Activated CD4-positive, alpha-beta T cell treated with anti-CD3 and anti-CD28 coated beads for 4 hours (primary cell): ENCODE data around the gene USP32.
A peak's percentile ranks its signal among the peaks of the same experiment; 100 is the strongest.

Source experiments
- DNase-seq, 2 donors: peaks; one replicate each; pipeline ENCODE4 v3.0.0-alpha.2; 2020

The USP32 gene

DNA sequence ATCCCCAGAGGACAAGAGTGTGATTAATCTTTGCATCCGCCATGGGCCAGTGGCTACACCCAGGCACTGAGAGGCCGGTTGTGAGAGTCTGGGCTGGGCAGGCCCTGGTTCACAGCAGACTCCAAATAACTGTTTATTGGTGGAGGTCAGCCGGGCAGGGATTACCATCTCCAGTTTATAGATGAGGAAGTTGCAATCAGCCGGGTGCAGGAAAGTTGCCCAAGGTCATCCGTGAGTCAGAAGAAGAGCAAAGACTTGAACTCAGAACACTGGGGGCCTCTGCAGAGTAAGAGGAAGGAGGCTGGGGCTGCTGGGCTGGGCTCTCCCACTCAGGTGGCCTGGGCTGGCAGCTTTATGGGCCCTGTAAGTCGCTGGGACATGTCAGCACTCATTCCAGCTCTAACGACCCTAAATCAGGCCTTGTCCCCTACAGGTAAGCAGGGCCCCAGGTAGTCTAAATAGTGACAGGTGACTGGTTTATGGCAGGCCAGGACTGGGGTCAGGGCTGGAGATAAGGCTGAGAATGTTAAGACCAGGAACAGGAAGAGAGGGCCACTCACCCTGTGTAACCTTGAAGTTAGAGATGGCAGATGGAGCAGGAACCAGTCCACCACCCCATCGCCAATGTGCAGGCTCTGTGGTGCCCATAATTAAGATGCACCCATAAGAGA, 244.2 kb downstream of the USP32 start:
- no peak for DNase-seq

DNA sequence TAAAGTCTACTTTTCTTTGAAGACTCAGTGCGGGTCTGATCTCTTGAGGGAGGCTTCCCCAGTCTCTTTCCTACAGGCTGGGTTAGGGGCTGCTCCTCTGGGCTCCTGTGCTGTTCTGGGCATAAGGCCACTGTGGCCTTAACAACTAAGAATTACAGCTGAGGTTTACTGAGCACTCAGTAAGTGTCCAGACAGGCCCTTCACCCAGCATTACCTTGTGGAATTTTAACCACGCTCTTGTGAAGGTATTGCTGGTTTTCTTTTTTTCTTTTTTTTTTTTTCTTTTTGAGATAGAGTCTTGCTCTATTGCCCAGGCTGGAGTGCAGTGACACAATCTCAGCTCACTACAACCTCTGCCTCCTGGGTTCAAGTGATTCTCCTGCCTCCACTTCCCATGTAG, 245.7 kb downstream of the USP32 start:
- no peak for DNase-seq

DNA sequence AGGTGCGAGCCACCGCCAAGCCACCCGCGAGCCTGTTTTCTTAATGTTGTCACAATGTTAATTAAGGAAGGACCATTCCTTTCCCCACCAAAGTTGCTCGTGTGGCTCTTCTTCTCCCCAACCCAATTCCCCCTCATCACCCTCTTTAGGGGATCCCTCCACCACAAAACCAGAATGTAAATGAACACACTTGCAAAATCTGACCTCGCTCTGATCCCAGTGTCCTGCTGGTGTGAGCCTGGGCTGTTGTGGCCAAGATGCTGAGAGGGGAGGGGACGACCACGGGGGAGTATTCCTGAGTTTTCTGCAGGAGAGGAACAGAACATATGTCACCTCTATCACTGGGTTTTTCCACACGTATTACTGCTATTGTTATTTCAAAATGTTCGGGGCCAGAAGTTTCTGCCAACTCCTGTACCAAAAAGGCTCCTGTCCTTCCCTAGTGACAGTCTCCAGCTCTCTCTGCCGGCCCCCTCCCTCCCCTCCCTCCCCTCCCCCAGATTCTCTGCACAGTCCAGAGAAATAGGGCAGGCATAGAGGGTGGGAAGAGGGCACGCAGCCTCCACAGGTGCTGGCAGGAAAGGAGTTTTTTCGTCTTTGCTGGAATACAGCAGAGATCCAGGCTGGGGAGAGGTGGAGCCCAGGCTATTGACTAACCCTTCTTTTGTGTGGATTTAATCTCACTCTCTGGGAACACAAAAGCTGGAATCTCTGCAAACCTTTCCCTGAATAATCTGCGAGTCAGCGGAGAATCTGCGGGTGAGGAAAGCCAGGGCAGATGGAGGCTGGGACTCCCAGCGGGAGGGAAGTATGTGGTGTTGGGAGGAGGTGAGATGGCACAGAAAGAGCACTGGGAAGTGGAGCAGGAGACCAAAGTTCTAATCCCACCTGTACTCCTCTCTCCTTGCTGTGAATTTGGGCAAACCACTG, 246.7 kb downstream of the USP32 start:
- DNase-seq = no peak

DNA sequence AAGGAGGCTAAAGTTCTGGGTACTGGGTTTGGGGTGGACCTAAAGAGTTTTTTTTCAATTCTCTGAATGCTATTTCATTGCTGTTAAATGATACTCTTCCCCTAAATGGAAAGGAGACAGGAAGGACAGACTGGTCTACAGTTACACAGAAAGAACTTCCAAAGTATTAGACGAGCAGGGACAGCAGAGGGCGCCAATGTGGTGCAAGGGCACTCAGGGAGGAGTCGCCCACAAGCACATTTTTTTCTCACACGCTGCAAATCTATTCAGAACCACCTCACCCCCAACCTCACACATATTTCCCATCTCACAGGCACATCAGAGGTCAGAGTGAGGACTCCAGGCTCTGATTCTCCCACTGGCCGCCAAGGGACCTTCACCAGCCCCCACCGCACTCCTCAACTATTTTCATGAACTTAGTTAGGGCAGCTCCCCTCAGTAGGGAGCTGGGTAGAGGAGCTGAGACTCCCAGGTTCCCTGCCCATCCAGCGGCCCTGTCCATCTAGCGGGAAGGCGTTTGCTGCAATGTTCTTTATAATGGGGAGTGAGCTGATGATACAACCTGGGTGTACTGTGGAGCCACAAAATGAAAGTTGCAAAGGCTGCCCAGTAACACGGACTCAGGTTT, 248.9 kb downstream of the USP32 start:
- peak; percentile 73 to 78 for DNase-seq

DNA sequence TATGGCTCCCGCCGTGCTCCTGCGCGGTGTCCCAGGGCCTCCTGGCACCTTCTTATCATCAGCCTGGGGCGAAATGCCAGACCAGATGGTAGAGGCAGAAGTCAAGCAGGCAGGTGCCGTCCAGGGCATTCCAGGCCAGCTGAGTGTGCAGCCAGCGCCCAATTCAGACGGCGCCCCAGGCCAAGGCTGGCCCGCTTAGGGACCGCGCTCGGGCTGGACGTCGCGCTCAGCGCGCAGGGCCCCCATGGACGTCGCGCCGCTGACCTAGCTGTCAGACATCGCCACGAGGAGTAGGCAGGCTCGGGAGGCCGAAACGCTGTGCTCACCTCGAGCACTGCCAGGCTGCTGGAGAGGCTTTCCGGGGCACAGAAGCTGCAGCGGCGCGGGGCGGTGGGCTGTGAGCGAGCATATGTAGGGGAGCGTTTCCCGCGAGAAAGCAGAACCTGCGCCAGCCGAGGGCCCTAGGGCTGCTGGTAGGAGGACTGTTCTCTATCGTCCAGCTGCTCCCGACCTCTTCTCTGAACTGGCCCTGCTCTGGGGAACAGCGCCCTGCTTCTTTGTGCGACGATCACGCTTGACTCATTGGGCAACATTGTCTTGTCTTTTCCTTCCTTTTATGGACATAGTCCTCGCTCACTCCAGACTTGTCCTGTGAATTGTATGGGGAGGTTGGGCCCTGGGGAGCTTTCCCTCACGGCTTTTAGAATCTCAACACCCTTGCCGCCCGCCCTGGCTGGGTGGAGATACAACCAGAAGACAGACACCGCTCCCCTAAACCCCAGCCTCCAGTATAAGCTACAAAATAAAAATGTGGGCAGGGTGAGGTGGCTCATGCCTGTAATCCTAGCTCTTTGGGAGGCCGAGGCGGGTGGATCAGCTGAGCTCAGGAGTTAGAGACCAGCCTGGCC, 250.6 kb downstream of the USP32 start:
- DNase-seq = no peak

DNA sequence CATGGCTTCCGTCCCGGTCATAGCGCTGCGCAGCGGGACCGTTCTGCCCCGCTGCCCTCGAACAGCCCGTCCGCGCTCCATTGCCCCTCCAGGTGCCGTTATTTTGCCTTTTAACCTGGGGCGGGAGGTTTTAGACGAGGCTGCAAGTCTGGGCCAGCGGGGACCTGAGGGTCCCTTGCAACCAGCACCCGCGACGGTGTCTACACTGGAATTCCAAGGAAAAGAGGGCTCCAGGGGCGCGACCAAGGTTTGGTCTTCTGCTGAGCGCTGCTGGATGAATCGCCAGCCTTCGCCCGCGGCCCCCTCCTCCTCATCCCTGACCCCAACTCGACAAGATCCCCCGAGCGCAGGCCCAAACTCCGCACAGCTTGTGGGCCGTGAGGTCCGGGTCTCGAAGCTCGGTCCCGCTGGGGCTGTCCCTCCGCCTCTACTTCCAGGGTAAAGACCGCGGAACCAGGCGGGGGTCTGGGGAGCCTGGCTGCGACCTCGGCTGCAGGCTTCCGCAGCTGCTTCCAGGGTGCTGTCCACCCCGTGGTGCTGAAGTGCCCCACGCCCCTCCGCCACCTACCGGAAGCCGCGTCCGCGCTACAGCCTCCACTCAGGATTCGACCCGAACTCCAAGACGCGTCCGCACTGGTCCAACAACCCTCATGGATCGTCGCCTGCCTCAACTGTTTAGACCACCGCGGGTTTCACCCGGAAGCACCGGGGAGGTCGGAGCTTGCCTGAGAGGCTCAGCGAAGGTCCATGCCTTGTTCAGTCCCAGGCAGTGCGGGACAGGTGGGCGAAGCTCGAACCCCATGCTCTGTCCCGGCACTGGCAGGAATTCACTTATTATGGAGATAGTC, 252.3 kb downstream of the USP32 start:
- DNase-seq = peak; percentile 47 to 57

DNA sequence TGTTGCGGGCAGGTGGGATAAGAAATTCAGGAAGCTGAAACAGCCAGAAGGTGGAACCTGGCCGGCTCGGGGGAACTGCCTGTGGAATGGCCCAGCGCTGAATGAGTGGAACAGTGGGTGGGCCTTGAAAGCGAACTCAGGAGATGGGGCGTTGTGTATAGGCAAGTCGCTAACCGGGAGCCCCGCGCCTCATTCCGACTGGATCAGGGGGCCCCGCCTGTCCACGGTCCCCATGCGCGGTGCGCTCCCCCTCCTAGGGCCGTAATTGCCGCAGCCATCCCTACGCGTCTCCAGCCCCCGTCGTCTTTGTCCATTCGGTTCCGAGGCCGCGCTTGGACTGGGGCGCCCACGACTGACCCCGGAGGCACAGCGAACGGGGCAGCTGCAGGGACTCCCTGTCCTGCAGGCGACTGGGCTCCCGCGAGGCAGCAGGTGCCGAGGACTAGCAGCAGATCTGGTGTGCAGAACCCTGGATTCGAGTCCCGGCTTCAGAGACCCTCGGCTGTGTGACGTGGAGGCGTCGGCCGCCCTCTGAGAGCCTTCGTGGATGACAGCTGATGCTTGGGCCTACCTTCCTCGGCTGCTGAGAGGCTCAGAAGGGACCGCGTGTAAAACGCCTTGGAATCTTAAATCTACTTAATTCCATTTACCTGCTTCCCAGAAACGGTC, 253.0 kb downstream of the USP32 start:
- no peak for DNase-seq

DNA sequence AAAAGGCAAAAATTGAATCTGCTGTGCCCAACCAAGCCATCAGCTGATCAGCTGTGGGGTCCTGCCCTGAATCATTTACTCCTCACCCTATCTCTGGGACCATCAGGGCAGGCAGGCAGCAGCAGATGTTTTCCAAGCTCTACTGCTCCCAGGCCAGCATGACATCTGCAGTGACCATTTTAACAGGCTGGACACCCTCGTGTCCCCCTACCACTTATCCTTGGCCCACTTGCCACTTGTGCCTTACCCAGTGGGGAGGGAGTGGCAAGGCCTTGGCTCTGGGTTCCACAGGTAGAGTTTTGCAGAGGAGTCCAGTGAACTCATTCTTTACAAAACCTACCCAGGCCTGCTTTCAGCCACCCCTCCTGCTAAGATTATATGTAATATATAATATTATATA, 254.2 kb downstream of the USP32 start:
- DNase-seq = no peak

DNA sequence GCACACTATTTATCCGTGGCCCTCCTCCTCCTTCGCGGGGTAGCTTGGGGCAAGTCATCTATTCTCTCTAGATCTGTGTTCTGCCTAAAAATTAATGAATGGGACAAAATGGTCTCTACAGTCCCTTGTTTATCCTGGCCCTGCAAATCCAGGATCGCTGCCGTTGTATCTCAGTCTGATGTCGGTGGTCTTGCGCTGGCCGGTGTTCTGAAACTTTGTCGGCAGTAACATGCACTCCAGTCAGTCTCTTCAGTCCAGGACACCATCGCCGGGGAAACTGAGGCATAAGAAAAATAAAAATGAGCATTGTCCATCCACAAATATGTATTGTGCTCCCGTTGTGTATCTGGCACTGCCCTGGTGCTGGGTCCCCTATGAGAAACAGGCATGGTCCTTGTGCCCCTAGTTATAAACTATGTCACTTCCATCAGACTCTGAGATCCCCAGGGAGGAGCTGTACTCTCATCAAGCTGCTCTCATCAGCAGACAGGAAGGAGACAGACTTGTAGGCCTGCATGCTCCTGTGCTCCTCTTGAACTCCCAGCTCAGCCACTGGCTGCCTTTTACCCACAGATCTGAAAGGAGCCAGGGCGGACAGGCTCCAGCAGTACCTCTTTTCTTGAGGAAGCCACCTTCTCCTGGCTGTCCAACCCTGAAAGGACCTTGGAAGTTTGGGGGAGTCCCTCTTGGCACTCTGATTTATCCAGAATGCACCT, 255.8 kb downstream of the USP32 start:
- no peak for DNase-seq

DNA sequence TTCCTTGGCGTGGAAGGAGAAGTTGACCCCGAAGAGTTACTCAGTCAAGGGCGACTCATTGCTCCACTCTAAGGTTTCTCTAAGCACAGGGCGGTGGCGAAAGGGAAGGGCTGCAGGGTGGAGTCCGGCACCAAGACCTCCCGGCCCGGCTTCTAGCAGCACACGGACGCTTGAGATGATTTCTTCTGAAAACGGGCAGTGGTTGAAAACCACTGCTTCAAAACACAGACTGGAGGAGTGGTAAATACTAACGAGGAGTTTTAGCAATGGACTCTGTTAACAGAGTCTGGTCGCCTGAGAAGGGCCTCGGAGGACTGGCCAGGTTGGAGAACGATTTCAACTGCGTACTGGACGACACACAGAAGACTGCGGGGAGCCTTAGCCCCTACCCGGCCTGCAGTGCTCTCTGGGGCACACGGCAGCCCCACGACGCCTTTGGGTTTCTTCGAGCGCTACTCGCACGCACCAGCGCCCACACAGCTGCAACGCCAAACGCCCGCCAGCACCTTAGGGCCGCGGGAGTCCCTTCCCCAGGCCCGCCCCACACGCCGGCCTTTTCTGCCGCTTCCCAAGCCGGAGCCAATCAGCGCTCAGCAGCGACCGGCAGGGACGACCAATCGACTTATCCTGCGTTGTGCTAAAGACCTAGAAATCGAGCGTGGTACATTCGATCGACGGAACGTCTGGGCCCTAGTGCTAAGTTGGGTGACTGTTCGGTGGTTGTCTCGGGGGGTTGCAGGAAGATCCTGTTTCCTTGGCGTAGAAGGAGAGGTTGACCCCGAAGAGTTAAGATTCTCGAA, 256.6 kb downstream of the USP32 start:
- peak; percentile 73 to 74 for DNase-seq

DNA sequence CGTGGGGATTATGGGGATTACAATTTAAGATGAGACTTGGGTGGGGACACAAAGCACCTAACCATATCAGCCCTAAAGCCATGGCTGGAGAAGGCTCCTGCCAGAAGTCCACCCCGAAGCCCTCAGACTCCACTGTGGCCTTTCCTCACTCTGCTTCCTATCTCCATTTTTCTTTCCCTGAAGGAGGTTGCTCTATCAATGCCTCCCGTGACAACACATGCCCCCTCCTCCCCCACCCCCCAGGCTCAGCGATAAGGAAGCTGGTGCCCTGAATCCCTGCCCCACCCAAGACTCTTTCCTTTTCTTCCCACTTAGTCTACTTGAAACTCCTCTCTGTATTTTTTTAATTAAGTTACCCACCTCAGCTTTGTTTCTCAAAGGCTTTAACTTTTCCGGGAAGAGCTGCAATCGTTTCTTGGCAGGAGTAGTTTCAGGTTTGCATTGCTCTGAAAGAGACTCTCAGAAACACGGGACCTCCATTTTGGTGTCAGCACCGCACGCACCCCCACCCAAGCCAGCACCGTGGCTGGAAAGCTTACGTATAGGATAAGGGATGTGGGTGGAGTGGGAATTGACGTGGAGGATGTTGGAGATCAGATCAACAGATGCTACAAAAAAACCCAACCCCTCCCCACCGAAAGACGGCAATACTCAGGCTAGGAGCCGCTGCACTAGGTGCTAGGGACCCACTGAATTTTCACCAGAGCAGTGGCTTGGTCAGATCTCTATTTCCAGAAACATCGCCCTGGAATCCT, 257.4 kb downstream of the USP32 start:
- DNase-seq = peak in 1 of 2 donors; percentile 15

DNA sequence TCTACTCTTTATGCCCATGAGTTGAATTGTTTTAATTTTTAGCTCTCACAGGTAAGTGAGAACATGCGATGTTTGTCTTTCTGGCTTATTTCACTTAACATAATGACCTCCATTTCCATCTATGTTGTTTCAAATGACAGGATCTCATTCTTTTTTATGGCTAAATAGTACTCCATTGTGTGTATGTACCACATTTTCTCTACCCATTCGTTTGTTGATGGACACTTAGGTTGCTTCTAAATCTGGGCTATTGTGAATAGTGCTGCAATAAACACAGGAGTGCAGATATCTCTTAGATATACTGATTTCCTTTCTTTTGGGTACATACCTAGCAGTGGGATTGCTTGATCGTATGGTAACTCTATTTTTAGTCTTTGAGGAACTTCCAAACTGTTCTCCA, 261.5 kb downstream of the USP32 start:
- no peak for DNase-seq

DNA sequence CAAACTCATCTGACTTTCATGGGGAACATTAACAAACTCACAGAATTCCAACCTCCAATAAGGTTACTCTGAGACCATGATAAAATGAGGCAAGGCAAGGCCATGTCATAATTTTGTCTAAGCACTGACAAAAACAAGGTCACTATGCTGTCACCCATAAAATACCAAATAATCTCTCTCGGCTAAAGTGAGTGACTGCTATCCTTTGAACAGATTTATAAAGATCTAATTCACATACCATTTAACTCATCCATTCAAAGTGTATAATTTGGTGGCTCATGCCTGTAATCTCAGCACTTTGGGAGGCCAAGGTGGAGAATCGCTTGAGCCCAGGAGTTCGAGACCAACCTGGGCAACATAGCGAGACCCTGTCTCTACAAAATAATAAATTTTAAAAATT, 262.8 kb downstream of the USP32 start:
- no peak for DNase-seq
